Natural killer cell (primary cell): Measurements from ENCODE around the gene C12orf43. TPM values are rescaled to one million over a fixed set of nuclear protein-coding genes. Genes with fewer than 3 reads are reported as not detected.

Experiments used
- ATAC-seq, 3 donors: fragments of 150-1000 bp in 2 of 3; fragments of 200-7000 bp in 1 of 3; cut with Tn5 transposase; 1 replicate in 1 of 3; 2 replicates in 2 of 3; pipeline ENCODE4 v1.10.0; 2021; ENCODE audit warnings: mild to moderate bottlenecking in 2 of 3, moderate library complexity in 2 of 3
- DNase-seq, 2 donors: peaks; one replicate each; pipeline versions ENCODE4 v3.0.0 to v3.0.0-alpha.2; 2013 to 2021; ENCODE audit warnings: mixed read lengths in 1 of 2
- H3K27ac ChIP-seq: one replicate; pipeline ENCODE4 v1.5.1; 2013; ENCODE audit warnings: mild to moderate bottlenecking, low read length
- H3K27me3 ChIP-seq: one replicate; pipeline ENCODE4 v1.6.1; 2013; ENCODE audit warnings: low read length; ENCODE audit not compliant: control insufficient read depth, insufficient read depth
- H3K36me3 ChIP-seq: one replicate; pipeline ENCODE4 v1.6.1; 2013; ENCODE audit warnings: low read length; ENCODE audit not compliant: control insufficient read depth, insufficient read depth
- H3K4me1 ChIP-seq: one replicate; pipeline ENCODE4 v1.6.1; 2013; ENCODE audit warnings: low read length; ENCODE audit not compliant: control insufficient read depth, insufficient read depth
- H3K4me3 ChIP-seq: one replicate; pipeline ENCODE4 v1.5.1; 2013; ENCODE audit warnings: low read length
- H3K9me3 ChIP-seq: one replicate; pipeline ENCODE4 v1.6.1; 2013; ENCODE audit warnings: low read length; ENCODE audit not compliant: control insufficient read depth, insufficient read depth
- H3K27ac Mint-ChIP-seq, 2 donors: one replicate each; pipeline ENCODE4 v1.8.0; 2022; ENCODE audit warnings: mild to moderate bottlenecking in 2 of 2, mixed read lengths in 2 of 2, moderate library complexity in 1 of 2
- H3K27me3 Mint-ChIP-seq, 2 donors: one replicate each; pipeline ENCODE4 v1.8.0; 2022; ENCODE audit warnings: low read depth in 2 of 2, mixed read lengths in 2 of 2
- H3K36me3 Mint-ChIP-seq: one replicate; pipeline ENCODE4 v1.8.0; 2022; ENCODE audit warnings: mixed read lengths
- H3K4me1 Mint-ChIP-seq, 2 donors: one replicate each; pipeline ENCODE4 v1.8.0; 2022; ENCODE audit warnings: mixed read lengths in 2 of 2
- H3K4me3 Mint-ChIP-seq: one replicate; pipeline ENCODE4 v1.8.0; 2022; ENCODE audit warnings: mild to moderate bottlenecking, moderate library complexity, mixed read lengths
- H3K9me3 Mint-ChIP-seq, 2 donors: one replicate each; pipeline ENCODE4 v1.8.0; 2022; ENCODE audit warnings: mixed read lengths in 2 of 2
- WGBS: methylation state at CpG from one replicate; pipeline ENCODE4 v1.1.7; 2013; ENCODE audit warnings: missing lambda C conversion rate; ENCODE audit not compliant: insufficient coverage; 5-methylcytosine and 5-hydroxymethylcytosine counted together
- intact Hi-C: fragments of 100-400 bp; cut with micrococcal nuclease; formaldehyde crosslinking; loops from one replicate; pipeline ENCODE4 v1.14.2; 2022
- total RNA-seq, 4 donors: library from RNA; stranded (reverse); fragments of 120-200 nt in 1 of 4; gene quantifications; one replicate each; pipeline versions ENCODE4 v1.2.3 to v1.2.4, GENCODE V29; 2013 to 2022
- TF ChIP-seq, protein P1 (sequence below): fragments of 200-600 bp; IDR thresholded peaks from one replicate; pipeline ENCODE4 v1.8.0; 2022; ENCODE audit warnings: antibody characterized with exemption

C12orf43 gene
- total RNA-seq, 3 donors from 2014 or later (not counting 1 experiment from before 2014, with no cell fraction given), result 16.0 to 19.9 (median 18.0) TPM

- peak in 1 of 3 donors; percentile 44 for ATAC-seq
- Histone ChIP-seq H3K27me3 (no peaks in the 10 kb centered on the region), H3K9me3 (no peaks in the 10 kb centered on the region), H3K36me3 (peaks cover 24% of the 10 kb centered on the region), H3K27ac (no peak overlapping the region), H3K4me1 (peaks cover 5% of the 10 kb centered on the region), H3K4me3 (no peak overlapping the region)
- Mint-ChIP-seq H3K4me3 (no peak overlapping the region), H3K27ac (no peak overlapping the region), H3K27me3 (peaks cover 7 to 12% of the 10 kb centered on the region in 2 donors), H3K9me3 (peaks cover 0 to 10% of the 10 kb centered on the region in 2 donors), H3K4me1 (no peaks in the 10 kb centered on the region), H3K36me3 (no peaks in the 10 kb centered on the region)
- WGBS, result 62% methylated on average over 23 of the region's 23 CpGs
- intact Hi-C loops, result no loop called here
- no peak for DNase-seq
- TF ChIP-seq, protein P1, sequence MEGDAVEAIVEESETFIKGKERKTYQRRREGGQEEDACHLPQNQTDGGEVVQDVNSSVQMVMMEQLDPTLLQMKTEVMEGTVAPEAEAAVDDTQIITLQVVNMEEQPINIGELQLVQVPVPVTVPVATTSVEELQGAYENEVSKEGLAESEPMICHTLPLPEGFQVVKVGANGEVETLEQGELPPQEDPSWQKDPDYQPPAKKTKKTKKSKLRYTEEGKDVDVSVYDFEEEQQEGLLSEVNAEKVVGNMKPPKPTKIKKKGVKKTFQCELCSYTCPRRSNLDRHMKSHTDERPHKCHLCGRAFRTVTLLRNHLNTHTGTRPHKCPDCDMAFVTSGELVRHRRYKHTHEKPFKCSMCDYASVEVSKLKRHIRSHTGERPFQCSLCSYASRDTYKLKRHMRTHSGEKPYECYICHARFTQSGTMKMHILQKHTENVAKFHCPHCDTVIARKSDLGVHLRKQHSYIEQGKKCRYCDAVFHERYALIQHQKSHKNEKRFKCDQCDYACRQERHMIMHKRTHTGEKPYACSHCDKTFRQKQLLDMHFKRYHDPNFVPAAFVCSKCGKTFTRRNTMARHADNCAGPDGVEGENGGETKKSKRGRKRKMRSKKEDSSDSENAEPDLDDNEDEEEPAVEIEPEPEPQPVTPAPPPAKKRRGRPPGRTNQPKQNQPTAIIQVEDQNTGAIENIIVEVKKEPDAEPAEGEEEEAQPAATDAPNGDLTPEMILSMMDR, result no peak
These were observed 16.8 kb downstream of the C12orf43 start for GRCh38 chr12:120999191-121000120.

GRCh38 chr12:120998435-120998834 is 17.9 kb downstream of the C12orf43 start:
- peaks cover 0 to 10% of the 10 kb centered on the region in 2 donors for H3K9me3 Mint-ChIP-seq
- WGBS, result 88% methylated on average over 3 of the region's 3 CpGs
- H3K27ac ChIP-seq, result no peak overlapping the region

DNA sequence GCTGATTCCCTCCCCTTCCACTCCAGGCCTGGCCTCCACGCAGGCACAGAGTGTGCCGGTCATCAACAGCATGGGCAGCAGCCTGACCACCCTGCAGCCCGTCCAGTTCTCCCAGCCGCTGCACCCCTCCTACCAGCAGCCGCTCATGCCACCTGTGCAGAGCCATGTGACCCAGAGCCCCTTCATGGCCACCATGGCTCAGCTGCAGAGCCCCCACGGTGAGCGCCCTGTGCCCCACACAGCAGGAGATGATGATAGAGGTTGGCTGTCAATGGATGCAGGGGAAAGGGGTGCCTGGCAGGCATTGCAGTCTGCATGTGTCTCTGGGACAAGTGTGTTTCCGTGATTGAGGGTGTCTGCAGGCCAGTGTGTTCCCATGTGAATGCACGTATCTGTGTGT is 18.8 kb downstream of the C12orf43 start:
- Mint-ChIP-seq H3K9me3 (peaks cover 0 to 10% of the 10 kb centered on the region in 2 donors), H3K36me3 (no peaks in the 10 kb centered on the region), H3K4me3 (no peak overlapping the region), H3K4me1 (no peaks in the 10 kb centered on the region), H3K27ac (no peak overlapping the region), H3K27me3 (peaks cover 7 to 13% of the 10 kb centered on the region in 2 donors)
- WGBS, result 86% methylated on average over 9 of the region's 9 CpGs
- intact Hi-C loops, result no loop called here
- TF ChIP-seq, protein P1, result no peak
- H3K4me1 ChIP-seq, result peaks cover 5% of the 10 kb centered on the region
- H3K27me3 ChIP-seq, result no peaks in the 10 kb centered on the region
- H3K36me3 ChIP-seq, result peaks cover 4% of the 10 kb centered on the region
- ATAC-seq, result no peak
- DNase-seq, result no peak
- H3K27ac ChIP-seq, result no peak overlapping the region
- no peaks in the 10 kb centered on the region for H3K9me3 ChIP-seq
- H3K4me3 ChIP-seq, result no peak overlapping the region

More at GRCh38 chr12:120998435-120998834, 17.9 kb downstream of the C12orf43 start:
- Mint-ChIP-seq H3K27me3 (peaks cover 7 to 13% of the 10 kb centered on the region in 2 donors), H3K4me1 (no peaks in the 10 kb centered on the region), H3K27ac (no peak overlapping the region), H3K36me3 (no peaks in the 10 kb centered on the region), H3K4me3 (no peak overlapping the region)
- DNase-seq, result no peak
- Histone ChIP-seq H3K36me3 (peaks cover 13% of the 10 kb centered on the region), H3K9me3 (no peaks in the 10 kb centered on the region), H3K4me3 (no peak overlapping the region), H3K27me3 (no peaks in the 10 kb centered on the region), H3K4me1 (peaks cover 5% of the 10 kb centered on the region)
- ATAC-seq, result no peak
- intact Hi-C loops, result no loop called here
- TF ChIP-seq, protein P1, result no peak
